HepG2 (cell line): ENCODE results near the gene MILR1. TPM values are rescaled to one million over a fixed set of nuclear protein-coding genes. Genes with fewer than 3 reads are reported as not detected.
A peak's percentile ranks its signal among the peaks of the same experiment; 100 is the strongest.

Experiments used
- GTF2F1 ChIP-seq: fragments of 150-350 bp; IDR thresholded peaks from 2 replicates; pipeline ENCODE4 v1.6.1; 2014; ENCODE audit warnings: low read length
- HOXA9 ChIP-seq: sonication (generic); formaldehyde crosslinking; IDR thresholded peaks from 2 replicates; pipeline ENCODE4 v1.8.1; 2022; ENCODE audit warnings: missing genetic modification reagents, mild to moderate bottlenecking, moderate library complexity, borderline replicate concordance
- MTA3 ChIP-seq: sonication (generic); formaldehyde crosslinking; IDR thresholded peaks from 2 replicates; pipeline ENCODE4 v1.4.0; 2020; ENCODE audit warnings: missing genetic modification reagents
- NBN ChIP-seq: fragments of 450-650 bp; conservative IDR thresholded peaks from 2 replicates; pipeline ENCODE4 v1.6.1; 2017
- NCOA2 ChIP-seq: sonication (generic); formaldehyde crosslinking; IDR thresholded peaks from 2 replicates; pipeline ENCODE4 v1.8.0; 2022; ENCODE audit warnings: inconsistent platforms
- NCOA5 ChIP-seq: sonication (generic); formaldehyde crosslinking; IDR thresholded peaks from 2 replicates; pipeline ENCODE4 v1.4.0; 2020; ENCODE audit warnings: missing genetic modification reagents
- SATB2 ChIP-seq: sonication (generic); formaldehyde crosslinking; IDR thresholded peaks from 2 replicates; pipeline ENCODE4 v1.5.0; 2020; ENCODE audit warnings: missing genetic modification reagents
- SYNCRIP ChIP-seq: fragments of 200-400 bp; formaldehyde crosslinking; IDR thresholded peaks from 2 replicates; pipeline ENCODE4 v1.6.1; 2018; ENCODE audit warnings: mild to moderate bottlenecking, low read depth, low read length; ENCODE audit not compliant: insufficient read depth
- polyA plus RNA-seq, 8 experiments: library from polyadenylated mRNA; depleted of rRNA in 3 of 8; stranded (reverse) in 7 of 8; unstranded in 1 of 8; fragments of >200 nt; fragmentation: Illumina TruSeq in 4 of 8; extraction: Trizol in 4 of 8; gene quantifications; 2 replicates each; pipeline versions ENCODE4 v1.2.1 to v1.2.3, GENCODE V29; 2011 to 2016; ENCODE audit warnings: low read depth in 4 of 8, missing spikeins in 1 of 8, mixed read lengths in 1 of 8; ENCODE audit not compliant: insufficient read depth in 1 of 8
- total RNA-seq, 5 experiments: library from RNA; depleted of rRNA; stranded (reverse); fragments of >200 nt; fragmentation: Illumina TruSeq; extraction: Trizol; gene quantifications; 2 replicates each; pipeline ENCODE4 v1.2.3, GENCODE V29; 2016; ENCODE audit warnings: low read depth in 1 of 5
- TF ChIP-seq, protein P1 (sequence below): sonication (generic); formaldehyde crosslinking; conservative IDR thresholded peaks from 2 replicates; pipeline ENCODE4 v1.8.0; 2022; ENCODE audit warnings: mild to moderate bottlenecking, moderate library complexity, missing genetic modification reagents
- TF ChIP-seq, protein P2 (sequence below): IDR thresholded peaks from 2 replicates; pipeline ENCODE4 v1.6.1; 2016; ENCODE audit warnings: low read depth, borderline replicate concordance
- TF ChIP-seq, protein P3 (sequence below): IDR thresholded peaks from 2 replicates; pipeline ENCODE4 v1.6.1; 2016; ENCODE audit warnings: low read depth
- TF ChIP-seq, protein P4 (sequence below): sonication (generic); formaldehyde crosslinking; IDR thresholded peaks from 2 replicates; pipeline ENCODE4 v1.4.0; 2020; ENCODE audit warnings: missing genetic modification reagents
- TF ChIP-seq, protein P5 (sequence below): sonication (generic); formaldehyde crosslinking; IDR thresholded peaks from 2 replicates; pipeline ENCODE4 v1.5.1; 2020; ENCODE audit warnings: mild to moderate bottlenecking, missing genetic modification reagents, moderate library complexity
- TF ChIP-seq, protein P6 (sequence below): sonication (generic); formaldehyde crosslinking; IDR thresholded peaks from 2 replicates; pipeline ENCODE4 v1.4.0; 2020; ENCODE audit warnings: missing genetic modification reagents
- TF ChIP-seq, protein P7 (sequence below): sonication (generic); formaldehyde crosslinking; IDR thresholded peaks from 2 replicates; pipeline ENCODE4 v1.4.0; 2020; ENCODE audit warnings: missing genetic modification reagents

MILR1 gene
- total and polyA plus RNA-seq, 2 of the 13 experiments (the other 11 are each of a cell fraction or from before 2014, with no cell fraction given): 0.27 to 1.7 TPM

DNA sequence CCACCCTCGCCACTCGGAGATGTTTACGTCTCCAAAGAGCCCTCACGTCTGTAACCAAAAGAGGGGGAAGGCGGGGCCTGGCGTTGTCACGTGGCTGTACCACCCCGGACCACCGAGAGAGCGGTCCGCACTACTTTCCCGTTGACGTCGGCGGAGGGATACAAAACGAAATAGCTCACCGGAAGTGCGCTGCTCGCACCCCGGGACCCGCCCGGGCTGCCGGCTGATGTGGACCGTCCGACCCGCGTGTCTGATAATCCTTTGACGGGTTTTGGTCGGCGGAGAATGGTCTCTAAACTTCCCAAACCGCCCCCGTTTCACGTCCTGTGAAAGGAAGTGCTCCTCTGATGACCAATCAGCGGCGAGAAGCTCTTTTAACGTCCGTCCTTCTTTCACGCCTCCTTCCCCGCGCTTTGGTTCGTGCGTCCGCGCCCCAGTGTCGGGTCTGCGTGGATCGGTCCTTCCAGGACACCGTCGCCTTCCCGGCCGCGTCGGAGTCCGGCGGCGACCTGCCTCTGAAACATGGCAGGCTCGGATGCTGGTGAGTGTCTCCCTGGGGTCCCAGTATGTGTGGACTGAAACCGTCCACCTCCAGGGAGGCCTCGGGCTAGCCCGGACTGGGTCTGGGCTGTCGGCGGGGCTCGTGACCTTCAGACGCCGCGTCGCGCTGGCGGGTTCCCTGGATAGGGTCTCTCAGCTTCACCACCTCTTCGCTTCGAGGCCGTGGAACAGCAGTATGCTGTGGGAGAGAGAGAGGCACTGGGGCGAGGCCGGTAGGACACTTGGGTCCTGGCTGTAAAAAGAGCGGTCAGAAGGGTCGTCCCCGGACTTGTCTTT, 57.9 kb downstream of the MILR1 start, which contains the start of gene CEP95 (continued):
- TF ChIP-seq, protein P1, sequence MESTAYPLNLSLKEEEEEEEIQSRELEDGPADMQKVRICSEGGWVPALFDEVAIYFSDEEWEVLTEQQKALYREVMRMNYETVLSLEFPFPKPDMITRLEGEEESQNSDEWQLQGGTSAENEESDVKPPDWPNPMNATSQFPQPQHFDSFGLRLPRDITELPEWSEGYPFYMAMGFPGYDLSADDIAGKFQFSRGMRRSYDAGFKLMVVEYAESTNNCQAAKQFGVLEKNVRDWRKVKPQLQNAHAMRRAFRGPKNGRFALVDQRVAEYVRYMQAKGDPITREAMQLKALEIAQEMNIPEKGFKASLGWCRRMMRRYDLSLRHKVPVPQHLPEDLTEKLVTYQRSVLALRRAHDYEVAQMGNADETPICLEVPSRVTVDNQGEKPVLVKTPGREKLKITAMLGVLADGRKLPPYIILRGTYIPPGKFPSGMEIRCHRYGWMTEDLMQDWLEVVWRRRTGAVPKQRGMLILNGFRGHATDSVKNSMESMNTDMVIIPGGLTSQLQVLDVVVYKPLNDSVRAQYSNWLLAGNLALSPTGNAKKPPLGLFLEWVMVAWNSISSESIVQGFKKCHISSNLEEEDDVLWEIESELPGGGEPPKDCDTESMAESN (CRISPR knock-in tag): peak; percentile 88
- TF ChIP-seq SATB2 (peak; percentile 90), MTA3 (CRISPR knock-in tag) (no peak), GTF2F1 (peak; percentile 28; the same call in 1 of the 2 replicates), NCOA2 (CRISPR knock-in tag) (peak; percentile 49), NCOA5 (CRISPR knock-in tag) (no peak), NBN (no peak), SYNCRIP (no peak), HOXA9 (peak; percentile 78; the same call in 1 of the 2 replicates)
- TF ChIP-seq, protein P2, sequence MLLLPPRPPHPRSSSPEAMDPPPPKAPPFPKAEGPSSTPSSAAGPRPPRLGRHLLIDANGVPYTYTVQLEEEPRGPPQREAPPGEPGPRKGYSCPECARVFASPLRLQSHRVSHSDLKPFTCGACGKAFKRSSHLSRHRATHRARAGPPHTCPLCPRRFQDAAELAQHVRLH (CRISPR knock-in tag): peak; percentile 96
- TF ChIP-seq, protein P3, sequence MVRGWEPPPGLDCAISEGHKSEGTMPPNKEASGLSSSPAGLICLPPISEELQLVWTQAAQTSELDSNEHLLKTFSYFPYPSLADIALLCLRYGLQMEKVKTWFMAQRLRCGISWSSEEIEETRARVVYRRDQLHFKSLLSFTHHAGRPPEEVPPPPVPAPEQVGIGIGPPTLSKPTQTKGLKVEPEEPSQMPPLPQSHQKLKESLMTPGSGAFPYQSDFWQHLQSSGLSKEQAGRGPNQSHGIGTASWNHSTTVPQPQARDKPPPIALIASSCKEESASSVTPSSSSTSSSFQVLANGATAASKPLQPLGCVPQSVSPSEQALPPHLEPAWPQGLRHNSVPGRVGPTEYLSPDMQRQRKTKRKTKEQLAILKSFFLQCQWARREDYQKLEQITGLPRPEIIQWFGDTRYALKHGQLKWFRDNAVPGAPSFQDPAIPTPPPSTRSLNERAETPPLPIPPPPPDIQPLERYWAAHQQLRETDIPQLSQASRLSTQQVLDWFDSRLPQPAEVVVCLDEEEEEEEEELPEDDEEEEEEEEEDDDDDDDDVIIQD (CRISPR knock-in tag): no peak; the same call in 1 of the 2 replicates
- TF ChIP-seq, protein P4, sequence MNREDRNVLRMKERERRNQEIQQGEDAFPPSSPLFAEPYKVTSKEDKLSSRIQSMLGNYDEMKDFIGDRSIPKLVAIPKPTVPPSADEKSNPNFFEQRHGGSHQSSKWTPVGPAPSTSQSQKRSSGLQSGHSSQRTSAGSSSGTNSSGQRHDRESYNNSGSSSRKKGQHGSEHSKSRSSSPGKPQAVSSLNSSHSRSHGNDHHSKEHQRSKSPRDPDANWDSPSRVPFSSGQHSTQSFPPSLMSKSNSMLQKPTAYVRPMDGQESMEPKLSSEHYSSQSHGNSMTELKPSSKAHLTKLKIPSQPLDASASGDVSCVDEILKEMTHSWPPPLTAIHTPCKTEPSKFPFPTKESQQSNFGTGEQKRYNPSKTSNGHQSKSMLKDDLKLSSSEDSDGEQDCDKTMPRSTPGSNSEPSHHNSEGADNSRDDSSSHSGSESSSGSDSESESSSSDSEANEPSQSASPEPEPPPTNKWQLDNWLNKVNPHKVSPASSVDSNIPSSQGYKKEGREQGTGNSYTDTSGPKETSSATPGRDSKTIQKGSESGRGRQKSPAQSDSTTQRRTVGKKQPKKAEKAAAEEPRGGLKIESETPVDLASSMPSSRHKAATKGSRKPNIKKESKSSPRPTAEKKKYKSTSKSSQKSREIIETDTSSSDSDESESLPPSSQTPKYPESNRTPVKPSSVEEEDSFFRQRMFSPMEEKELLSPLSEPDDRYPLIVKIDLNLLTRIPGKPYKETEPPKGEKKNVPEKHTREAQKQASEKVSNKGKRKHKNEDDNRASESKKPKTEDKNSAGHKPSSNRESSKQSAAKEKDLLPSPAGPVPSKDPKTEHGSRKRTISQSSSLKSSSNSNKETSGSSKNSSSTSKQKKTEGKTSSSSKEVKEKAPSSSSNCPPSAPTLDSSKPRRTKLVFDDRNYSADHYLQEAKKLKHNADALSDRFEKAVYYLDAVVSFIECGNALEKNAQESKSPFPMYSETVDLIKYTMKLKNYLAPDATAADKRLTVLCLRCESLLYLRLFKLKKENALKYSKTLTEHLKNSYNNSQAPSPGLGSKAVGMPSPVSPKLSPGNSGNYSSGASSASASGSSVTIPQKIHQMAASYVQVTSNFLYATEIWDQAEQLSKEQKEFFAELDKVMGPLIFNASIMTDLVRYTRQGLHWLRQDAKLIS (CRISPR knock-in tag): 0 out of 2 replicates have a peak, but pooled peaks have one; percentile 28
- TF ChIP-seq, protein P5, sequence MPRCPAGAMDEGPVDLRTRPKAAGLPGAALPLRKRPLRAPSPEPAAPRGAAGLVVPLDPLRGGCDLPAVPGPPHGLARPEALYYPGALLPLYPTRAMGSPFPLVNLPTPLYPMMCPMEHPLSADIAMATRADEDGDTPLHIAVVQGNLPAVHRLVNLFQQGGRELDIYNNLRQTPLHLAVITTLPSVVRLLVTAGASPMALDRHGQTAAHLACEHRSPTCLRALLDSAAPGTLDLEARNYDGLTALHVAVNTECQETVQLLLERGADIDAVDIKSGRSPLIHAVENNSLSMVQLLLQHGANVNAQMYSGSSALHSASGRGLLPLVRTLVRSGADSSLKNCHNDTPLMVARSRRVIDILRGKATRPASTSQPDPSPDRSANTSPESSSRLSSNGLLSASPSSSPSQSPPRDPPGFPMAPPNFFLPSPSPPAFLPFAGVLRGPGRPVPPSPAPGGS (CRISPR knock-in tag): peak; percentile 90
- TF ChIP-seq, protein P6, sequence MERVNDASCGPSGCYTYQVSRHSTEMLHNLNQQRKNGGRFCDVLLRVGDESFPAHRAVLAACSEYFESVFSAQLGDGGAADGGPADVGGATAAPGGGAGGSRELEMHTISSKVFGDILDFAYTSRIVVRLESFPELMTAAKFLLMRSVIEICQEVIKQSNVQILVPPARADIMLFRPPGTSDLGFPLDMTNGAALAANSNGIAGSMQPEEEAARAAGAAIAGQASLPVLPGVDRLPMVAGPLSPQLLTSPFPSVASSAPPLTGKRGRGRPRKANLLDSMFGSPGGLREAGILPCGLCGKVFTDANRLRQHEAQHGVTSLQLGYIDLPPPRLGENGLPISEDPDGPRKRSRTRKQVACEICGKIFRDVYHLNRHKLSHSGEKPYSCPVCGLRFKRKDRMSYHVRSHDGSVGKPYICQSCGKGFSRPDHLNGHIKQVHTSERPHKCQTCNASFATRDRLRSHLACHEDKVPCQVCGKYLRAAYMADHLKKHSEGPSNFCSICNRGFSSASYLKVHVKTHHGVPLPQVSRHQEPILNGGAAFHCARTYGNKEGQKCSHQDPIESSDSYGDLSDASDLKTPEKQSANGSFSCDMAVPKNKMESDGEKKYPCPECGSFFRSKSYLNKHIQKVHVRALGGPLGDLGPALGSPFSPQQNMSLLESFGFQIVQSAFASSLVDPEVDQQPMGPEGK (CRISPR knock-in tag): peak; percentile 46
- TF ChIP-seq, protein P7, sequence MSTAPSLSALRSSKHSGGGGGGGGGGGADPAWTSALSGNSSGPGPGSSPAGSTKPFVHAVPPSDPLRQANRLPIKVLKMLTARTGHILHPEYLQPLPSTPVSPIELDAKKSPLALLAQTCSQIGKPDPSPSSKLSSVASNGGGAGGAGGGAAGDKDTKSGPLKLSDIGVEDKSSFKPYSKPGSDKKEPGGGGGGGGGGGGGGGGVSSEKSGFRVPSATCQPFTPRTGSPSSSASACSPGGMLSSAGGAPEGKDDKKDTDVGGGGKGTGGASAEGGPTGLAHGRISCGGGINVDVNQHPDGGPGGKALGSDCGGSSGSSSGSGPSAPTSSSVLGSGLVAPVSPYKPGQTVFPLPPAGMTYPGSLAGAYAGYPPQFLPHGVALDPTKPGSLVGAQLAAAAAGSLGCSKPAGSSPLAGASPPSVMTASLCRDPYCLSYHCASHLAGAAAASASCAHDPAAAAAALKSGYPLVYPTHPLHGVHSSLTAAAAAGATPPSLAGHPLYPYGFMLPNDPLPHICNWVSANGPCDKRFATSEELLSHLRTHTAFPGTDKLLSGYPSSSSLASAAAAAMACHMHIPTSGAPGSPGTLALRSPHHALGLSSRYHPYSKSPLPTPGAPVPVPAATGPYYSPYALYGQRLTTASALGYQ (CRISPR knock-in tag): peak; percentile 71
